ENCODE data around the gene TBATA.

The TBATA gene

DNA sequence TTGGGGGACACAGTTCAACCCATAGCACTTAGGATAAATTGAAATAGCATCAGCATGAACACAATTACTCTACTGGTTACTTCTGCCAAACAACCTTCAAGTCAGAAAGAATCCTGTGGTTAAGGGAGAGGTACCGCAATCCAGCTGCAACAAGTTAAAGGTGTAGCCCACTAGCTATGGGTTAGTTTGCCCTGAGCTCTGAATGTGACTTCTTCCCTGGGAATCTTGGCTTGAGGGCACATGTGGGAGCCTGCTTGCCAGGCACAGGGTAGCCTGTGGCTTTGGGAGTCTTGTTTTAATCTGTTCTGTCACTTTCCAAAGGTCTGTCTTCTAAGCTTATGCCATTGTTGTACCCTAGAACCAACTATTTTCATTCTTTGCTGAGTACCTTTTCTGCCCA, 21.7 kb upstream of the TBATA start:
- DNase-seq: no peak

DNA sequence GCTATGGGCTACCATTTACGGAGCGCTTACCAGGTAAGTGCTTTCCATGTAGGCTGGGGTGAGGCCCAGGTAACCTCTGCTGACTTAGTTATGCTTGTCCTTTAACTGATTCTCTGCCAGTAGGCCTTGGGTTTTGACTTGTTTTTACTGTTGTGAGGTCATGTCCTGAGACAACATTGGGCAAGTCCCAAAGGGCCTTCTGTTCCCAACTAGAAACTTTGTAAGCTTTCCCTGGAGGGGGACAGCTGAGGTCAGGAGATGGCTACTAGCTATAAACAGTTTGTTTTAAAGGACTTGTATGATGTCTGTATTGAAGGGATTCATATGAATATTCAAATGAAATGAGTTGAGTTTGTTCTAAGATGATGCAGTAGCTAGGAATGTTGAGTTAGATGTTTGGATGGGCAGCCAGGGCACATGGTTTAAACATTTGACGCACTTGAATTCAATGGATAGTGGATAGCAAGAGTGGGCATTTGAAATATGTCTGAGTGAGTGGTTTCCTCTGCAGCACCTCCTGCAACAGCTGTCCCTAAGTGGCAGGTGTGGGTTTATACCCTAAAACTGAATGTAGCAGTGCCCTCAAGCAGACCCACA, 20.5 kb upstream of the TBATA start:
- DNase-seq: no peak

DNA sequence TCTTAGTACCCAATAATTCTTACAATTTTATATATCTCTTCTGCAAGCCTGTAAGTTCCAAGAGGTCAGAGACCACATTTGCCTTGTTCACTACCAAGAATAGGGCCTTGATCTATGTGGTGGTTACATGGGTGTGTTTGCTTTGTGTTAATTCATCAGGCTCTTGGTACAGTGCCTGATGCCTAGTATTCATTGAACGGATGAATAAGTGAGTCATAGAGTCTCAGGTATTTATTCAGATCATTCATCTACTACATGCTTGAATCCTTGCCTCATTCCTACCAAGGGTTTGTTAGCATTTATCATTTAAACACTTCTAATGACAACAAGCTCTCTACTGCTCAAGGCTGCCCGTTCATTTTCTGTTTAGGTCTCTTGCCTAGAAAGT, 19.2 kb upstream of the TBATA start:
- DNase-seq: no peak

DNA sequence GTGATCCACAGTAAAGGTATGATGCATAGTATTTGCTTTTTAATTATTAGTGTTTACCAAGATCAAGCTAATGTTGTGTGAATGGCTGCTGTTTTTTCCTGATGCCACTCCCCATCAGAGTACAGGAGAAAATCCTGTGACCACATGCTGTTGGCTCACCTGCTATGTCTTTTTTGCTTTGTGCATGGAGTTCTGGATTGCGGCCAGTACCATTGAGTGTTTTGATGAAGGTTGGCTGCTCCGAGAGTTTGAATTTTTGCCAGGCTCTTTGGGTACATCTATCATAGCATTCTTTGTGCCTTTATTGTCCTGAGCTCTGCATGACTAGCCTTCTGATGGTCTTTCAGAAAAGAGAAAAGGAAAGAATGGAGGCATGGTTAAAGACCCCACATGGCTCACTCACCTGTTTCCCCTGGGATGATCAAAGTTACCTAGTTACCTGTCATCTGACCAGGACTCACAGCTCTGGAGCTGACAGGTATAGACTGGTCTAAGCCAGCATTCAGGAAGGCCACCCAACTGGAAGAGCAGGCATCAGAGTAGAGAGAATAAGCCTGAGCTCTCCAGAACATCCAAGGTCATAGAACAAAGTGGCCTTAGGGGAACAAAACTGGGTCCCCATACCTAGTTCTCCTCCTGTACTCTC, 18.7 kb upstream of the TBATA start:
- no peak for DNase-seq

DNA sequence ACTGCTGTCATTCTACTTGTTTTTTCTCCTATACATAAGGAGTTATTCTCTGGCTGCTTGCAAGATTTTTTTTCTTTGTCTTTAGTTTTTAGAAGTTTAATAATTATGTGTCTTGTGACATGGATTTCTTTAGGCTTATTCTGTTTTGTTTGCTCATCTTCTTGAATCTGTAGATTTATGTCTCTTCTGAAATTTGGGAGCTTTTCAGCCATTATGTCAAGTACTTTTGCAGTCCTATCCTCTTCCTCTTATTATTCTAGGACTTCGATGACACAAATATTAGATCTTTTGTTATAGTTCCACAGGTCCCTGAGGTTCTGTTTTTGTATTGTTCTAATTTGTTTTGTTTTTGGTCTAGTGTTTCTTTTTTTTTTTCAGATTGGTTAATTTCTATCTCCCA, 16.7 kb upstream of the TBATA start:
- DNase-seq: no peak

DNA sequence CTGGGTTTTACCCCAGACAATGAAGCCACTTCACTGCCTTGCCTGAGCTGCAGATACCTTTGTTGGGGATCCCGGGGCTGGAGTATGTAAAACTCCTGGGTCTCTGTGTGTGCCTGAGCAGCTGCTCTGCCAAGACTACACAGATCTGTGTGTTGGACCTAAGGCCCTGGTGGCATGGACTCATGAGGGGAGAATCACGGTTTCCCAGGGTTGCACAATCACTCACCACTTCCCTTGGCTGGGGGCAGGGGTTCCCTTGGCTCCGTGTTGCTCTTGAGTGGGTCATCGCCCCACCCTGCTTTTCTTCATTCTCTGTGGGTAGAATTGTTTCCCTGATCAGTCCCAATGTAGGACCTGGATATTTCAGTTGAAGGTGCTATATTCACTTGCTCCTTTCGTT, 13.9 kb upstream of the TBATA start:
- no peak for DNase-seq

DNA sequence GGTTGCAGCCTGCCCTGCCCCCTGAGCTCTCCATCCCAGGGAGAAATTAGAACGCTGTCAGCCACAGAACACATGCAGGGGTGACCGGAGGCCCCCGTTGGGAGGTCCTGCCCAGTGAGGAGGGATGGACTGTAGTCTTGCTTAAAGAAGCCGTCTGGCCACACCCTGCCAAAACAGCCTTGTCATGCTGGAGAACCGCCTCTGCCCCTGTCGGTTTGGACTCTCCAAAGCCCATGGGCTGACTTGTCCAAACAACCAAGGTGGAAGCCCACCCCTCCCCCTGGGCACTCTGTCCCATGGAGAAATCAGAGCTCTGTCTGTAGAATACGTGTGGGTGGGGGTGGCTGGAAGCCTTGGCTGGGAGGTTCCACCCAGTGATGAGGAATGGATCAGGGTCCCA, 12.7 kb upstream of the TBATA start:
- DNase-seq: no peak

DNA sequence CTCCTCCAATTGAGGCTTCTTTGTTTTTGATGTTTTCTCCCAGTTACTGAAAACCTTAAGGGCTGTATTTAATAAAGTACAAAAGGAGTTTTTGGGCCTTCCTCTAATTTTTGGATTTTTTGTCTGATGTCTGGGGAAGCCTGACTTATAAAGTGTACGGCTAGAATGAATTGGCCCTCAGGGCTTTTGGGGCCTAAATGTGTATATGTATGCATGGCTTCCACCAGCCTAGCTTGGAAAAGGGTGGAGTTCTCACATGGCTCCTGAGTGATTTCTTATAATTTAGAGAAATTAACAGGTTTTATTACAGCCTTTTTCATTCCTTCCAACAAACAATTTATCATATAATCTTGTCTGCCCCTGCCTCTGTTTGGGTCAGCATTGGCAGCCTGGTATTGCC, 10.4 kb upstream of the TBATA start:
- DNase-seq: no peak

DNA sequence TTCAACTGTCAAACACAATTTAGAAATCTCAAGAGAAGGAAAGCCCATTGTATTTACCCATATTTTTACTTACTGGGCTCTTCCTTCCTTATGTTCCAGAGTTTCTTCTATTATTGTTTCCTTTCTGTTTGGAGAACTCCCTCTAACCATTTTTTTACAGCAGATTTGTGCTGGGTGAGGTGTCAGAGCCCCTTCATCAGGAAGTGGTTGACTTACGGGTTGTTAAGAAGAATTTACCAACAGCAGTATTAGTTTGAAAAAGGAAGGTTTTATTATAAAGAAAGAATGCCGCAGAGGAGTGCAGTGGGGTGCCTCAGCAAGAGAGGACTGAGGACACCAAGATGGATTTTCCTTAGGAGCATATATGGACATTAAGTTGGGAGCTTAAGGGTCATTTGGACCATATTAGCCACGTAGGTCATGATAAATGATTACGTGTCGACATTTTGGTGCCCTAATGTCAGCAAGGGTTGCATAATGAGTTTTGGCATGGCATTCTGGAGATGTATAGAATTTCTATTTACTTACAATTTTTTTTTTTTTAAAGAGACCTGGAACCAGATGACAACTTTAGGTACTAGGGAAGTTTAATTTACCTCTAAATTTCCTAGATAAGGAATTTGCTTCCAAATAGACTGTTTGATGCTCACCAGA, 6.3 kb upstream of the TBATA start:
- DNase-seq: no peak

DNA sequence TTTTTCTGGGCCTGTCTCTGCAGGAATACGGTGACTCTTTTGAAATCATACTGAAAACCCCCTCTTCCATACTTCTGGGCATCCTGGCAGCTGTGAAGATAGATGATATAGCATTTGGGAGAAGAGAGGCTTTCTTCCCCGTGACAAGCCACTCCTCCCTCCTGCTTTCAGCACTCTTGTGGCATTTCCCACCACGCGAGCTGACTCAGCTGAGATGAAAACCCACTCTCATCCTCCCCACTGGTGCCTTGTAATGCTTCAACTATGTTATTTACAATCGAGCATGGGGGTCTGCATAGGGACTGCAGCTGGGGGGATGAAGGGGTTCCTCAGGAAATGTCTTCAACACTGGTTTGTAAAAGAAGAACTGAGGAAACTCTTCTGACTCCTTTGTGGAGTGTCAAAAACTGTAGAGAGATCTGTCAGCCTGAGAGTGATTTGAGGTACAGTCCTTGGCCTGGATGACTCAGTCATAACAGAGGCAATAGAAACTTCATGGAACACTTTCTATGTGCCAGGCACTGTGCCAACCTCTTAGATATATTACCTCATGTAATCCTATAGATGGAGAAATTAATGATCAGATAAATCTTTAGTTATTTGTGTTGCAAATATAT, 1.7 kb upstream of the TBATA start:
- DNase-seq: peak in 1 of 2 donors; percentile 10

DNA sequence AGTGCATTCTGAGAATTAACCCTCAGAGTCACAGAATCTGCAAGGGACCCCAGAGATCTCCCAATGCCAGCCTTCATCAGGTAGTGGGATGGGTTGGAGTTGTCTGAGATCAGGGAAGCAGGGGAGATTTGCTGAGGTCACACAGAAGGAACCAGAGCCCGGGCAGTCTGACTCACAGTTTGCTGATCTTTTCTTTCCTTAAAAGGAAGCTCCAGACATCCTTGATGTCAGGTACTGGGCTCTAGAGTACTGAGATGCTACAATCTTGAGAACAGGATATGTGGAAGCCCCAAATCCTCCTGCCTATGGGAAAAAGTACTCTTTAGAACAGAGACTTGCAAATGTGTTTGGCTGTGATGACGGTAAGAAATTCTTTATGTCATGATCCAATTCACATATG, 706 bp downstream of the TBATA start:
- no peak for DNase-seq

DNA sequence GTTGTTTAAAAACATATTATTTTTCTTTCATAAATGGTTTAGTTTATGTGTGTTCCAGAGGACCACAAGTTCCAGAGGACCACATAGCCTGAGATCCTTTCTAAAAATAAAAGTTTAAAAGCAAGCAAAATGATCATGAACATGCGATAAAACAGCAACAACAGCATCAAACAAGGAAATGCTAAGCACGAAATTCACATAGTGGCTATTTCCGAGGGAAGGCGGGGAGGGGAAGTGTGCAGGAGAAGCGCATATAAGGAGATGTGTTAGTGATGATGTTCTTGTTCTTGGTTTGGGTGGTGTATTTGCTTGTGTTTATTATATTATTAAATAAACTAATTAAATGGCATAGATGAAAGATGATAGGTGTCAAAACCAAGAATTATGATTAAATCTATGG, 1.2 kb downstream of the TBATA start:
- DNase-seq: no peak

DNA sequence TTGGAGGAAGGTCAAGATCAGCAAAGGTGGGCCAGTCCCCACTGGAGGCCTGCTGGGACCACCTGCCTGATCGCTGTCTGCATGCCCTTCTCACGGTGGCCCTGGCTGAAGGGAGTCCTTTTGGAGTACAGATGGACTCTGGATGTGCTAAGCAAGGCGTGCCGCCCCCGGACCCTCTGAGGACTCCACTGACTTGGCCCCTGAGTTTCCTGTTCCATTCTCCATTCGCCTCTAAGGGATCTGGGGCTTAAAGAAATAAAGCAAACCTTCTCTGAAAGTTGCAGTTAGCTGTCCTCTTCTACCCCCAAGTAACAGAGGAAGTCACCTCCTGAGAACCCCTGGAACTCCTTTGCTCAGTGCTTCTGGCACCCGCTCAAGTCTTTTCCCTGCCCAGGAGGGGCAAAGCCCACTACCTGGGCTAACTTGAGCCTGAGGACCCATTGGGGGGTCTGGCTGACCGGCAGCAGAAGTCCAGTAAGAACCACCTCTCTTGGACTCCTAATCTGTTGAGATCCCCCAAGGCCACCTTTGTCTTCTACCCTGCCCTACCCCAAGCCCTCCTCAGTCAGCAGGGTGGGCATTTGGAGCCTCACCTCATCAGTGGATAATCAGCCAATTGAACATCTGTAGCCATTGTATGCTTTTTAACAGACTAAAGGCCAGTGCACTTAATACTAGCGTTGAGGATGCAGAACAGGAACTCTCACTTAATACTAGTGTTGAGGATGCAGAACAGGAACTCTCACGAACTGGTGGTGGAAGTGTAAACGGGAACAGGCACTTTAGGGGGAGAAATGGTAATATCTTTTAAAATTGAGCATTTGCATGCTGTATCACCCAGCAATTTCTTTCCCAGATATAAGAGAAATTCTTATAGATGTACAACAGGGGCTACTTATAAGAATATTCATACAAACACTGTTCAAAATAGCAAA, 2.2 kb downstream of the TBATA start:
- no peak for DNase-seq

DNA sequence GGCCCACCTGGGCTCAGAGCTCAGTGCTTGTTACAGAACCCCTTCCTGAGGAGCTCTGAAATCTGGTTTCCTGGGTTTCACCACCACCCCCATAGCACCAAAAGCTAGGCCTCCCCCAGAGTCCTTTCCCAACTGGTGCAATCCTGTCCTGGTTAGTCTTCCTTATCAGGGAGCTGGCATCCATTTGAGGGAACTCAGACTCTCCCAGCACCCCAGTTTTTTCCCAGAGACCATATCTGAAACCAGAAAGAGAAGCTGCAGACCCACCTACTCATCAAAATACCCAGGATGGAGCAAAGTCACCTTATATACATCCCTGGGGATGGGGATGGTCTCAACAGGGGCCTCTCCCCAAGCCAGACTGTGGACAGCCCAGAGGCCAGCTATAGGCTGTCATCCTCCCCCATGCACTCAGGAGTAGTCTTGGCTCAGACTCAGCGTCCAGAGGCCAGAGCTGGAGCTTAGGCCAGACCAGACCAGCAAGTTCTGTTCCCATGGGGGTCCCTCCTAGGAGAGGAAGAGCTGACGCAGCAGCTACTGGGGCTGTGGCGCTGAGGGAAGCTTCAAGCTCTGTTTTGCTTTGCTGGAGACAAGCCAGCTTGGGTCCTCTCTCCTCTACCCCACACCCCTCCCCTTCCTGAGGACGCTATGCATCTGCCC, 3.0 kb downstream of the TBATA start:
- DNase-seq: no peak

DNA sequence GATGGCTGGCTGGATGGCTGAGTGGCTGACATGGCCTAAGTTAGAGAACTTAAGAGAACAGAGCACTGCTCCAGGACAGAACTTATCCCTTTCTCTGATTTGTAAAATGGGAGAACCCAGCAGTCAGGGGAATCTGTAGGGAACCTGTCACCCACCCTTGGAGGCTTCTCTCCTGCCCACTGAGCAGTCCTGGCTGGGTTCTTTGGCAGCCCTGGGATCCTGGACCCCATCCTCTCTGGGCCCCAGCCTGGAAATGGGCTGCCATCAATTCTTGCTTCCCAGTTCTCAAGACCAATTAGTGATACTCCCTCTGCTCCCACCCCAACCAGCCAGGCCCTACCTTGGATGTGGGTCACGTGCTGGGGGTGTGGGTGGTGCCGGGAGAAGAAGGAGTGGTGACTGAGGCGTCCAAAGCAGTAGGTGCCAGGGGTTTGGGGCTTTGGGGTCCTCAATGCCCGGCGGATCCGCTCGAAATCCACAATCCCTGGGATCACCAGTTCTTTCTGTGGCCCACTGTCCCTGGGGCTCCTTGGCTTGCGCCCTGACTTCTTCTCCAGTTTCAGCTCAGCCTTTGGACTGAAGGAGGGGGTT, 3.6 kb downstream of the TBATA start:
- DNase-seq: no peak

DNA sequence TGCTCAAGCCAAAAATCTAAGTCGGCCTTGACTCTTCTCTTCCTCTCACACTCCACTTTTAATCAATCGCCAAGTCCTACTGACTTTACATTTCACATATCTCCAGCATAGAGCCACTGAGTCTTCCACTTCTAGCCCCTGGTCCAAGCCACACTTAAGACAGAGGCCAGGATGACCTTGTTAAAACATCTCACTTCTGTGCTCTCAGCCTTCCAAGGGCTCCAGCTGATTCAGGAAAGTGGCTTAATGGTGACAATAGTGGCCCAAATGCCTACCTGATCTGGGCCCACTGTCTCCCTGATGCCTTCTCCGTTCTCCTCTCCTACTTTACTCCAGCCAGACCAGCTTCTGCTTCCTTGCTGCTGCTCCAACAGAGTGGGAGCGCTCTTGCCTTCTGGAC, 4.4 kb downstream of the TBATA start:
- DNase-seq: no peak

DNA sequence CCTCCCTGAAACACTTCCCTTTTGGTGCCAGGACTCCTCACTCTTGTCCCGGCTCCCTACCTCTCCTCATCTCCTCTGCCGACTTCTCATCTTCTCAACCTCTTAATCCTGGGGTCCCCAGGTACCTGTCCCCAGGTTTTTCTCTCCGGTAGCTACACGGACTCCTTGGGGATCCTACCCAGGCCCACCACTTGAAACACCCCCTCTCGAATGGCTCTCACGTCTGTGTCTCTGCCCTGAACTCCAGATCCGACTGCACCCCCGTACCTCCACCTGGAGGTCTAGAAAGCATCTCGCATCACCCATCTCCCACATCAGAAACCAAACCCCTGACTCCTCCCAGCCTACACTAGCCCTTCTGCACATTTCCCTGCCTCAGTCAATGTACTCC, 4.8 kb downstream of the TBATA start:
- DNase-seq: no peak

DNA sequence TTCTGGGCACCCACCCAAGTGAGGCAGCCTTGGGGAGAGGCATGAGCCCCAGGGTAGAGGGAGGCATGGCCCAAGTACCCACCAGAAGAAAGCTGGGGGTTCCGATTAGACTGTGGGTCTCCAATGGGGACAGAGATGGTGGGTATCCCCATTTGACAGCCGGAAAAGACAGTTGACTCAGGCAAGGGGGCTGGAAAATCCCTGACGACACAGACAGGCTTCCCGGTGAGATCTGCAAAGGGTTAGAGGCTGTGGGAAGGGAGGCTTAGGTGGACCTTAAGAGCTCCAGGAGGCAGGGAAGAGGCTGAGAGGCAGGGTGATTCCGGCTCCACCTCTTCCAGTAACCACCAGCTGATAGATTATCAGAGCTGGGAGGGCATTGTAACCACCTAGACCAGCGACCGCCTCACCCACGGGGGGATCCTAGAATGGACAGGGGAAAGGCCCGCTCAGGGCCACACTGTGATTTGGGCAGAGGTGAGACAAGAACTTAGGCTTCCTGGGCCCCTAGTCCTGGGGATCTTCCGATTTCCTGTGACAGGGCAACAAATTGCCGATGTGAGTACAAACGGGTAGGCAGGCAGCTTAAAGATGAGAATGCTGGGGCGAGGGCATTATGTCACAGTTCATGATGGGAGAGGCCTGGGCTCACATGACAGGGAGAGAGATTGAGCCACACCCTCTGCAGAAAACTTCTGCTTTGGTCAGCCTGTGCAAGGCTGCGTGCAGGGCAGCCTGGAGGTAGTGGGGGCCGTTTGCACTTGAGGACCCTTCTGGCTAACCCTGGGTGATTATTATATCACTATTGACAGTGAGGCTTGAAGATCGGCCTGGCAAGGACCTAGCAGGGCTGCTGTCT, 5.4 kb downstream of the TBATA start:
- DNase-seq: no peak

DNA sequence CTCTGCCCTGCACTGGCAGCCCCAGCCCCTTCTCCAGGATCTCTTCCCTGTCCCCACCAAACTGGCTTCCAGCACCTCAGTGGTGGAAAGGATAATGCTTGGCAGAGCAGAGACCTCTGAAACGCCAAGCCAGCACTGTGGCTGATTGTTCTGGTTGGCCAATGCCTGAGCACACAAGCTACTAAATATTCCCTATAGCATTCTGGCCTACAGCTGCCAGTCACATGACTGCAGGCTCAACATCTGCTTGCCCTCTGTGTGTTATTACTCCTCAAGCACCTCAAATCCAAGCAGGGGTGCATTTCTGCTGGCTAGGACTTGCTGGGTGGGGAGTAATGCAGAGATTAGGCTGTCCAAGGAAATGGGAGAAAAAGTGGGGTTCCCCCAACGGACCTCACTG, 6.1 kb downstream of the TBATA start:
- no peak for DNase-seq

DNA sequence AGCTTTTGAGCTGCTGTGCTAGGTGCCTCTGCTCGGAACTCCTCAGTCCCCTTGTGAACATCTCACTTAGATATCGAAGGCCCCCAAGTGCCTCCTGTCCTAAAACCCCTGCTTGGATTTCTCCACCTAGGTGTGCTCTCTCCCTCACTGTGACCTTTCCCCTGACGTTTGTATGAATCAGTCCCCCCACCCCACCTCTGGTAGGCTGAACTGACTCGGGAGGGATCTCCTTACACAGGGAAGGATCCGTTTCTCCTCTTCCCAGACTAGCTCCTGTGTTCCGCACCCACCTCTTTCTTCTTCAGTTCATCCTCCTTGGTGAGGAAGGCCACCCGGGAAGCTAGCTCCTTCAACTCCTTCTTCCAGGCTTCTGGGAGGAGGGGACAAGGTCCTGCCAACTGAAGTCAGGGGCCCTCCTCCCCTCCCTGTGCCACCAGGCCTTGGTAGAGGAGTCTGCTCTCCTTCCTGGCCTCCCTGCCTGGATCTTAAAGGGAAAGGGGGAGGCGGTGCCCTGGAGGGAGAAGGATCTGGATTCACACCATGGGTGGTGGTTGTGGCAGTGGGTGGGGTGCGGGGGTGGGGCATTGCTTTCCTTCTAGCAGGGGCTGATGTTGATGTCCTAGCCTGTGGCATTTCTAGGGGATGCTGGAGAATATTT, 6.8 kb downstream of the TBATA start:
- no peak for DNase-seq
